ENCODE data around the gene CCIN.
"Not testable (repeated sequence)": the region's sequence is repeated elsewhere in the genome, so short reads cannot be mapped to it uniquely, and the experiment has no call there.

CCIN gene

GRCh38 chr9:36158122-36158521, 11.1 kb upstream of the CCIN start:
- no peak for DNase-seq (ENCODE audit: extremely low read depth in 1 of 2, low read depth in 1 of 2)

GRCh38 chr9:36158917-36159316, 10.3 kb upstream of the CCIN start:
- DNase-seq (ENCODE audit: extremely low read depth in 1 of 2, low read depth in 1 of 2): no peak

GRCh38 chr9:36159509-36159908, 9.7 kb upstream of the CCIN start:
- DNase-seq (ENCODE audit: extremely low read depth in 1 of 2, low read depth in 1 of 2): not testable (repeated sequence)

GRCh38 chr9:36160126-36160525, 9.1 kb upstream of the CCIN start:
- not testable (repeated sequence) for DNase-seq (ENCODE audit: extremely low read depth in 1 of 2, low read depth in 1 of 2)

GRCh38 chr9:36161187-36161586, 8.0 kb upstream of the CCIN start:
- no peak for DNase-seq (ENCODE audit: extremely low read depth in 1 of 2, low read depth in 1 of 2)

- DNase-seq (ENCODE audit: extremely low read depth in 1 of 2, low read depth in 1 of 2): no peak
Measured at GRCh38 chr9:36162211-36162738, 6.9 kb upstream of the CCIN start.

- DNase-seq (ENCODE audit: extremely low read depth in 1 of 2, low read depth in 1 of 2): no peak
Measured at GRCh38 chr9:36163049-36163785, 6.0 kb upstream of the CCIN start.

- DNase-seq (ENCODE audit: extremely low read depth in 1 of 2, low read depth in 1 of 2): no peak
Measured at GRCh38 chr9:36163786-36164170, 5.4 kb upstream of the CCIN start.

- no peak for DNase-seq (ENCODE audit: extremely low read depth in 1 of 2, low read depth in 1 of 2)
Measured at GRCh38 chr9:36164372-36164771, 4.8 kb upstream of the CCIN start.

GRCh38 chr9:36164989-36165388, 4.2 kb upstream of the CCIN start:
- DNase-seq (ENCODE audit: extremely low read depth in 1 of 2, low read depth in 1 of 2): no peak

- no peak for DNase-seq (ENCODE audit: extremely low read depth in 1 of 2, low read depth in 1 of 2)
Measured at GRCh38 chr9:36165826-36166167, 3.4 kb upstream of the CCIN start.

GRCh38 chr9:36166168-36166927, 2.8 kb upstream of the CCIN start:
- peak; percentile 45 to 78 for DNase-seq (ENCODE audit: extremely low read depth in 1 of 2, low read depth in 1 of 2)

GRCh38 chr9:36169708-36170107, 520 bp downstream of the CCIN start:
- DNase-seq (ENCODE audit: extremely low read depth in 1 of 2, low read depth in 1 of 2): no peak

GRCh38 chr9:36170531-36170930, 1.3 kb downstream of the CCIN start:
- no peak for DNase-seq (ENCODE audit: extremely low read depth in 1 of 2, low read depth in 1 of 2)

- no peak for DNase-seq (ENCODE audit: extremely low read depth in 1 of 2, low read depth in 1 of 2)
Measured at GRCh38 chr9:36173861-36174260, 4.7 kb downstream of the CCIN start.

GRCh38 chr9:36174271-36174670, 5.1 kb downstream of the CCIN start:
- DNase-seq (ENCODE audit: extremely low read depth in 1 of 2, low read depth in 1 of 2): no peak

GRCh38 chr9:36174731-36175130, 5.5 kb downstream of the CCIN start:
- no peak for DNase-seq (ENCODE audit: extremely low read depth in 1 of 2, low read depth in 1 of 2)

GRCh38 chr9:36175209-36175608, 6.0 kb downstream of the CCIN start:
- DNase-seq (ENCODE audit: extremely low read depth in 1 of 2, low read depth in 1 of 2): not testable (repeated sequence)

- DNase-seq (ENCODE audit: extremely low read depth in 1 of 2, low read depth in 1 of 2): not testable (repeated sequence)
Measured at GRCh38 chr9:36176496-36176895, 7.3 kb downstream of the CCIN start.

GRCh38 chr9:36177571-36177970, 8.4 kb downstream of the CCIN start:
- no peak for DNase-seq (ENCODE audit: extremely low read depth in 1 of 2, low read depth in 1 of 2)

- DNase-seq (ENCODE audit: extremely low read depth in 1 of 2, low read depth in 1 of 2): not testable (repeated sequence)
Measured at GRCh38 chr9:36180243-36180642, 11.1 kb downstream of the CCIN start.

GRCh38 chr9:36187414-36187813, 18.2 kb downstream of the CCIN start:
- no peak for DNase-seq (ENCODE audit: extremely low read depth in 1 of 2, low read depth in 1 of 2)
